ENCODE data around the gene COQ5. TPM values are rescaled to one million over a fixed set of nuclear protein-coding genes. Genes with fewer than 3 reads are reported as not detected.

Gene COQ5, protein sequence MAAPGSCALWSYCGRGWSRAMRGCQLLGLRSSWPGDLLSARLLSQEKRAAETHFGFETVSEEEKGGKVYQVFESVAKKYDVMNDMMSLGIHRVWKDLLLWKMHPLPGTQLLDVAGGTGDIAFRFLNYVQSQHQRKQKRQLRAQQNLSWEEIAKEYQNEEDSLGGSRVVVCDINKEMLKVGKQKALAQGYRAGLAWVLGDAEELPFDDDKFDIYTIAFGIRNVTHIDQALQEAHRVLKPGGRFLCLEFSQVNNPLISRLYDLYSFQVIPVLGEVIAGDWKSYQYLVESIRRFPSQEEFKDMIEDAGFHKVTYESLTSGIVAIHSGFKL
- total RNA-seq (2021): 35.1 to 44.9 TPM (median 44.5 TPM) in 3 replicates
- Bru-seq, nascent RNA: percentile 63 among the genes with signal in this experiment
- long read RNA-seq, experiment 1, transcript COQ5-201 (7 exons, 1,535 nt): major isoform, 115 of 128 reads
- long read RNA-seq, experiment 1, partial matches to known transcripts: 4 of 128 reads
- long read RNA-seq, experiment 1, other reads (novel, unspliced or antisense): 8 of 128 reads
- long read RNA-seq, experiment 2, transcript COQ5-201 (7 exons, 1,535 nt): major isoform, 69 of 92 reads
- long read RNA-seq, experiment 2, partial matches to known transcripts: 12 of 92 reads
- long read RNA-seq, experiment 2, other reads (novel, unspliced or antisense): 10 of 92 reads
- long read RNA-seq, experiment 3, transcript COQ5-201 (7 exons, 1,535 nt): major isoform, 103 of 126 reads
- long read RNA-seq, experiment 3, partial matches to known transcripts: 13 of 126 reads
- long read RNA-seq, experiment 3, other reads (novel, unspliced or antisense): 10 of 126 reads

DNA sequence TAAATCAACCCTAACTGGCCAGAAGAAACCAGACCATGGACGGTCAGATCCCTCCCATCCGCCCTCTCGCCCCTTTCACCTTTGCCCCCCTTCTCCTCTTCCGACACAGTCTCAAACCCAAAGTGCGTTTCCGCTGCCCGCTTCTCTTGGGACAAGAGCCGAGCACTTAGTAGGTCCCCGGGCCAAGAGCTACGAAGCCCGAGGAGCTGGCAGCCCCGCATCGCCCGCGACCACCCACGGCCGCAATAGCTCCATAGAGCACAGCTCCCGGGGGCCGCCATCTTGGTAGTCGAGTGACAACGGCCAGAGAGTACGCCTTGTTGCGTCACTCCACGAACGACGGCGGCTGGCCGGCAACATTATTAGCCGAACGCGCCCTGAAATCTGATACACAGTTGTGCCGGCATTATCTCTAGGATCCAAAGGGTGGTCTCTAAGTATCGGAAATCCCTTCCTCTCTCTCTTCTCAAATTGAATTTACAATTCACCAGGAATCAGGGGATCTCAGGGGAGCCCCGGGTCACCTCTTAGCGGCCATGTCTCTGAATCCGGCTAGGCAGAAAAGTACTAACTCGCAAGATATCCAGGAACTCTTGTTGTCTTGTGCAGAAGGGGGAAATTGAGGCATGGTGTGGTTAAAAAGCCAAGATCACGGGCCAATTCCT lies at the start of gene COQ5:
COQ5 (minus strand) TSS at position 298 of the 665 bp plus-strand sequence; CDS start at position 281, 17 bp downstream.
- Mint-ChIP-seq H3K9me3 (no peaks in the 10 kb centered on the region), H3K27me3 (ENCODE audit: low read depth) (no peaks in the 10 kb centered on the region), H3K4me1 (peaks cover 8% of the 10 kb centered on the region), H3K36me3 (peaks cover 7% of the 10 kb centered on the region), H3K27ac (peak within 1 kb of the TSS; percentile 99), H3K4me3 (peak within 1 kb of the TSS; percentile 99)
- POLR2A ChIA-PET: interaction anchor here (0.6 to 1.8 kb wide), 5 partner anchors 11 to 265 kb away, joined by 3 to 13 read pairs (median 3); partner anchors contain the start of gene DYNLL1
- DNase-seq (ENCODE audit: low spot score) (peak; percentile 90), ATAC-seq (peak; percentile 90)
- CTCF ChIA-PET: interaction anchor here (0.6 to 1.3 kb wide), 9 partner anchors 29 to 229 kb away, joined by 3 to 5 read pairs (median 4); partner anchors contain the start of genes DYNLL1 and SRSF9
- TF ChIP-seq FOXK1 (CRISPR knock-in tag; IDR thresholded peaks at IDR 0.05) (peak; percentile 94), ZBTB43 (CRISPR knock-in tag; IDR thresholded peaks at IDR 0.05) (0 out of 2 replicates have a peak, but pooled peaks have one; percentile 17), ZNF425 (CRISPR knock-in tag; conservative IDR thresholded peaks at IDR 0.05) (no peak), NR3C1 (CRISPR knock-in tag; conservative IDR thresholded peaks at IDR 0.05; ENCODE audit: low read depth) (no peak), ESRRA (CRISPR knock-in tag; IDR thresholded peaks at IDR 0.05; ENCODE audit: borderline replicate concordance) (0 out of 2 replicates have a peak, but pooled peaks have one; percentile 67), E2F4 (CRISPR knock-in tag; IDR thresholded peaks at IDR 0.05; ENCODE audit: borderline replicate concordance, low read depth) (no peak), FOXP1 (CRISPR knock-in tag; IDR thresholded peaks at IDR 0.05; ENCODE audit: borderline replicate concordance) (peak; percentile 80), ZMAT4 (CRISPR knock-in tag; IDR thresholded peaks at IDR 0.05) (no peak), TCF7 (CRISPR knock-in tag; IDR thresholded peaks at IDR 0.05; ENCODE audit: low read depth) (no peak), AR (CRISPR knock-in tag; IDR thresholded peaks at IDR 0.05) (no peak), CREM (CRISPR knock-in tag; IDR thresholded peaks at IDR 0.05) (peak; percentile 89), GRHL2 (CRISPR knock-in tag; IDR thresholded peaks at IDR 0.05; ENCODE audit: insufficient replicate concordance, severe bottlenecking) (no peak), TEAD1 (CRISPR knock-in tag; IDR thresholded peaks at IDR 0.05) (no peak; the same call in 1 of the 2 replicates), ZNF396 (CRISPR knock-in tag; IDR thresholded peaks at IDR 0.05; ENCODE audit: borderline replicate concordance) (no peak), ZNF317 (CRISPR knock-in tag; IDR thresholded peaks at IDR 0.05; ENCODE audit: borderline replicate concordance, low read depth) (no peak), ZNF232 (CRISPR knock-in tag; IDR thresholded peaks at IDR 0.05) (no peak), TEAD4 (CRISPR knock-in tag; IDR thresholded peaks at IDR 0.05) (no peak), ZNF138 (CRISPR knock-in tag; conservative IDR thresholded peaks at IDR 0.05) (no peak)
- TF ChIP-seq, protein P1, sequence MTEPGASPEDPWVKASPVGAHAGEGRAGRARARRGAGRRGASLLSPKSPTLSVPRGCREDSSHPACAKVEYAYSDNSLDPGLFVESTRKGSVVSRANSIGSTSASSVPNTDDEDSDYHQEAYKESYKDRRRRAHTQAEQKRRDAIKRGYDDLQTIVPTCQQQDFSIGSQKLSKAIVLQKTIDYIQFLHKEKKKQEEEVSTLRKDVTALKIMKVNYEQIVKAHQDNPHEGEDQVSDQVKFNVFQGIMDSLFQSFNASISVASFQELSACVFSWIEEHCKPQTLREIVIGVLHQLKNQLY (CRISPR knock-in tag; IDR thresholded peaks at IDR 0.05): no peak
- TF ChIP-seq, protein P2, sequence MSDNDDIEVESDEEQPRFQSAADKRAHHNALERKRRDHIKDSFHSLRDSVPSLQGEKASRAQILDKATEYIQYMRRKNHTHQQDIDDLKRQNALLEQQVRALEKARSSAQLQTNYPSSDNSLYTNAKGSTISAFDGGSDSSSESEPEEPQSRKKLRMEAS (CRISPR knock-in tag; IDR thresholded peaks at IDR 0.05): peak; percentile 60; the same call in 1 of the 2 replicates
- TF ChIP-seq, protein P3, sequence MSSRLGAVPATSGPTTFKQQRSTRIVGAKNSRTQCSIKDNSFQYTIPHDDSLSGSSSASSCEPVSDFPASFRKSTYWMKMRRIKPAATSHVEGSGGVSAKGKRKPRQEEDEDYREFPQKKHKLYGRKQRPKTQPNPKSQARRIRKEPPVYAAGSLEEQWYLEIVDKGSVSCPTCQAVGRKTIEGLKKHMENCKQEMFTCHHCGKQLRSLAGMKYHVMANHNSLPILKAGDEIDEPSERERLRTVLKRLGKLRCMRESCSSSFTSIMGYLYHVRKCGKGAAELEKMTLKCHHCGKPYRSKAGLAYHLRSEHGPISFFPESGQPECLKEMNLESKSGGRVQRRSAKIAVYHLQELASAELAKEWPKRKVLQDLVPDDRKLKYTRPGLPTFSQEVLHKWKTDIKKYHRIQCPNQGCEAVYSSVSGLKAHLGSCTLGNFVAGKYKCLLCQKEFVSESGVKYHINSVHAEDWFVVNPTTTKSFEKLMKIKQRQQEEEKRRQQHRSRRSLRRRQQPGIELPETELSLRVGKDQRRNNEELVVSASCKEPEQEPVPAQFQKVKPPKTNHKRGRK (CRISPR knock-in tag; IDR thresholded peaks at IDR 0.05; ENCODE audit: borderline replicate concordance): no peak
